HCT116 (cell line): Measurements from ENCODE around the gene NCMAP.

Experiments used
- CEBPB ChIP-seq: IDR thresholded peaks from 2 replicates; pipeline ENCODE4 v1.6.1; 2012; ENCODE audit warnings: low read depth
- CTCF ChIP-seq, 3 experiments: fragments of 200-600 bp in 1 of 3; sonication (generic) in 1 of 3; IDR thresholded peaks in 2 of 3; conservative IDR thresholded peaks in 1 of 3; 2 replicates each; pipeline ENCODE4 v1.5.1; 2012 to 2017; ENCODE audit warnings: low read depth in 2 of 3, low read length in 2 of 3, antibody characterized with exemption in 1 of 3, borderline replicate concordance in 1 of 3, control low read depth in 1 of 3, mild to moderate bottlenecking in 1 of 3, mixed read lengths in 1 of 3, mixed run types in 1 of 3, moderate library complexity in 1 of 3; ENCODE audit not compliant: insufficient read depth in 1 of 3
- EZH2 ChIP-seq: fragments of 200-600 bp; sonication (generic); IDR thresholded peaks from 2 replicates; pipeline ENCODE4 v1.6.1; 2017; ENCODE audit warnings: antibody characterized with exemption, mixed run types
- POLR2AphosphoS5 ChIP-seq: IDR thresholded peaks from 2 replicates; pipeline ENCODE4 v1.6.1; 2011; ENCODE audit warnings: mild to moderate bottlenecking, low read depth, low read length, moderate library complexity
- ZBTB33 ChIP-seq: IDR thresholded peaks from 2 replicates; pipeline ENCODE4 v1.6.1; 2011; ENCODE audit warnings: mild to moderate bottlenecking, low read length, moderate library complexity; ENCODE audit not compliant: insufficient replicate concordance; ENCODE audit errors: extremely low read depth

- no peak for TF ChIP-seq CTCF (IDR thresholded peaks at IDR 0.05 in 2 of 3, conservative IDR thresholded peaks at IDR 0.05 in 1 of 3; ENCODE audit: borderline replicate concordance in 1 of 3, insufficient read depth in 1 of 3, low read depth in 2 of 3, low read length in 2 of 3)
- TF ChIP-seq POLR2AphosphoS5: no peak
- TF ChIP-seq CEBPB: no peak
- no peak for TF ChIP-seq EZH2
- TF ChIP-seq ZBTB33: no peak
These were observed 98.1 kb downstream of the NCMAP start for GRCh38 chr1:24654010-24654409.
